B cell (primary cell): ENCODE measurements around the gene GRIK3.

ENCODE experiments used
- EZH2 ChIP-seq: IDR thresholded peaks from 2 replicates; pipeline ENCODE4 v1.6.1; 2012; ENCODE audit warnings: borderline replicate concordance, low read depth, mild to moderate bottlenecking, moderate library complexity, low read length; ENCODE audit not compliant: insufficient read depth, poor library complexity, severe bottlenecking
- TF ChIP-seq, protein P1 (sequence below): fragments of 200-600 bp; IDR thresholded peaks from one replicate; pipeline ENCODE4 v1.8.0; 2022; ENCODE audit warnings: antibody characterized with exemption, mild to moderate bottlenecking

GRCh38 chr1:36825226-36825625 lies 209.1 kb downstream of the GRIK3 start:
- TF ChIP-seq EZH2: no peak
- TF ChIP-seq, protein P1, sequence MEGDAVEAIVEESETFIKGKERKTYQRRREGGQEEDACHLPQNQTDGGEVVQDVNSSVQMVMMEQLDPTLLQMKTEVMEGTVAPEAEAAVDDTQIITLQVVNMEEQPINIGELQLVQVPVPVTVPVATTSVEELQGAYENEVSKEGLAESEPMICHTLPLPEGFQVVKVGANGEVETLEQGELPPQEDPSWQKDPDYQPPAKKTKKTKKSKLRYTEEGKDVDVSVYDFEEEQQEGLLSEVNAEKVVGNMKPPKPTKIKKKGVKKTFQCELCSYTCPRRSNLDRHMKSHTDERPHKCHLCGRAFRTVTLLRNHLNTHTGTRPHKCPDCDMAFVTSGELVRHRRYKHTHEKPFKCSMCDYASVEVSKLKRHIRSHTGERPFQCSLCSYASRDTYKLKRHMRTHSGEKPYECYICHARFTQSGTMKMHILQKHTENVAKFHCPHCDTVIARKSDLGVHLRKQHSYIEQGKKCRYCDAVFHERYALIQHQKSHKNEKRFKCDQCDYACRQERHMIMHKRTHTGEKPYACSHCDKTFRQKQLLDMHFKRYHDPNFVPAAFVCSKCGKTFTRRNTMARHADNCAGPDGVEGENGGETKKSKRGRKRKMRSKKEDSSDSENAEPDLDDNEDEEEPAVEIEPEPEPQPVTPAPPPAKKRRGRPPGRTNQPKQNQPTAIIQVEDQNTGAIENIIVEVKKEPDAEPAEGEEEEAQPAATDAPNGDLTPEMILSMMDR: no peak
